Keratinocyte (primary cell): ENCODE measurements around the gene NLRC5. TPM values are rescaled to one million over a fixed set of nuclear protein-coding genes. Genes with fewer than 3 reads are reported as not detected.
A peak's percentile ranks its signal among the peaks of the same experiment; 100 is the strongest.
"Not testable (repeated sequence)": the region's sequence is repeated elsewhere in the genome, so short reads cannot be mapped to it uniquely, and the experiment has no call there.

Source experiments
- DNase-seq: peaks from one replicate; pipeline ENCODE4 v3.0.0-alpha.2; 2011; ENCODE audit warnings: low read depth, missing footprints, low spot score
- FAIRE-seq: peaks from 2 replicates; lab custom pipeline; 2011; peaks lifted over from hg19 to GRCh38; lab: Jason Lieb, UNC
- H2AFZ ChIP-seq: 2 replicates; pipeline ENCODE4 v1.6.0; 2012; ENCODE audit warnings: low read length, control low read depth, inconsistent platforms; ENCODE audit not compliant: control insufficient read depth
- H3K27ac ChIP-seq: 2 replicates; pipeline ENCODE4 v1.5.1; 2011; ENCODE audit warnings: low read length; ENCODE audit not compliant: control insufficient read depth, insufficient read depth
- H3K27me3 ChIP-seq: 3 replicates; pipeline ENCODE4 v1.6.0; 2011; ENCODE audit warnings: low read length; ENCODE audit not compliant: control insufficient read depth, insufficient read depth; ENCODE audit errors: extremely low read depth
- H3K36me3 ChIP-seq, 2 experiments: 2 replicates in 1 of 2; 3 replicates in 1 of 2; pipeline ENCODE4 v1.5.1; 2011; ENCODE audit warnings: low read length in 2 of 2, mild to moderate bottlenecking in 1 of 2; ENCODE audit not compliant: control insufficient read depth in 2 of 2, insufficient read depth in 2 of 2; ENCODE audit errors: extremely low read depth in 1 of 2
- H3K4me1 ChIP-seq: 3 replicates; pipeline ENCODE4 v1.5.1; 2011; ENCODE audit warnings: low read length; ENCODE audit not compliant: control insufficient read depth, insufficient read depth; ENCODE audit errors: extremely low read depth
- H3K4me2 ChIP-seq: 3 replicates; pipeline ENCODE4 v1.6.0; 2011; ENCODE audit warnings: low read depth, low read length; ENCODE audit not compliant: control insufficient read depth, insufficient read depth; ENCODE audit errors: extremely low read depth
- H3K4me3 ChIP-seq, 3 experiments: fragments of 200-600 bp in 1 of 3; sonication (generic) in 1 of 3; 2 replicates in 2 of 3; 3 replicates in 1 of 3; pipeline ENCODE4 v1.5.1; 2011 to 2016; ENCODE audit warnings: low read length in 3 of 3, mild to moderate bottlenecking in 3 of 3, control low read depth in 2 of 3, inconsistent platforms in 1 of 3, low read depth in 1 of 3, mixed read lengths in 1 of 3, mixed run types in 1 of 3, moderate library complexity in 1 of 3; ENCODE audit not compliant: control insufficient read depth in 2 of 3, insufficient read depth in 2 of 3; ENCODE audit errors: extremely low read depth in 1 of 3
- H3K79me2 ChIP-seq: 2 replicates; pipeline ENCODE4 v1.6.0; 2012; ENCODE audit warnings: low read length; ENCODE audit not compliant: control insufficient read depth, insufficient read depth
- H3K9ac ChIP-seq: 3 replicates; pipeline ENCODE4 v1.6.0; 2011; ENCODE audit warnings: low read length; ENCODE audit not compliant: control insufficient read depth, insufficient read depth; ENCODE audit errors: extremely low read depth
- H3K9me1 ChIP-seq: 3 replicates; pipeline ENCODE4 v1.6.0; 2011; ENCODE audit warnings: low read length; ENCODE audit not compliant: control insufficient read depth, insufficient read depth; ENCODE audit errors: extremely low read depth
- H3K9me3 ChIP-seq: 2 replicates; pipeline ENCODE4 v1.5.1; 2012; ENCODE audit warnings: low read depth, low read length; ENCODE audit not compliant: control insufficient read depth
- H4K20me1 ChIP-seq: 3 replicates; pipeline ENCODE4 v1.6.0; 2011; ENCODE audit warnings: low read length; ENCODE audit not compliant: control insufficient read depth, insufficient read depth; ENCODE audit errors: extremely low read depth
- CTCF ChIP-seq, 3 experiments: IDR thresholded peaks in 1 of 3; conservative IDR thresholded peaks in 1 of 3; optimal IDR thresholded peaks in 1 of 3; 2 replicates in 2 of 3; 3 replicates in 1 of 3; pipeline versions ENCODE3 to v1.5.1; 2011; ENCODE audit warnings: low read length in 3 of 3, mild to moderate bottlenecking in 3 of 3, moderate library complexity in 2 of 3, control low read depth in 1 of 3, inconsistent platforms in 1 of 3; ENCODE audit not compliant: insufficient read depth in 2 of 3; ENCODE audit errors: extremely low read depth in 1 of 3
- EZH2 ChIP-seq: IDR thresholded peaks from one replicate; pipeline ENCODE4 v1.6.1; 2012; ENCODE audit warnings: inconsistent platforms, mild to moderate bottlenecking, low read length, moderate library complexity
- dilution Hi-C: fragments of 300-500 bp; cut with MboI; formaldehyde crosslinking; loops from one replicate; pipeline ENCODE4 v1.7.0; 2020; ENCODE audit warnings: low sequenced_read_pairs; ENCODE audit not compliant: extremely low pct_ligation_motif_present
- polyA plus RNA-seq, 5 experiments: library from polyadenylated mRNA; depleted of rRNA in 3 of 5; stranded (reverse) in 3 of 5; stranded (forward) in 1 of 5; unstranded in 1 of 5; fragments of >200 nt; gene quantifications; 1 replicate in 1 of 5; 2 replicates in 3 of 5; 3 replicates in 1 of 5; pipeline versions ENCODE4 v1.2.1 to v1.2.3, GENCODE V29; 2011 to 2012; ENCODE audit warnings: missing spikeins in 2 of 5, low read depth in 1 of 5, low replicate concordance in 1 of 5

Gene NLRC5
- polyA plus RNA-seq, 1 donor (not counting 4 experiments of a cell fraction or from before 2014, with no cell fraction given), result 7.8 TPM

GRCh38 chr16:57003439-57004386, 14.4 kb downstream of the NLRC5 start:
- dilution Hi-C loops, result no loop called here

GRCh38 chr16:57004387-57005250, 15.3 kb downstream of the NLRC5 start:
- no peaks in the 10 kb centered on the region for H3K27me3 ChIP-seq
- H3K9ac ChIP-seq, result no peak overlapping the region
- H4K20me1 ChIP-seq, result no peaks in the 10 kb centered on the region
- dilution Hi-C loops, result no loop called here
- FAIRE-seq (peak; percentile 92), DNase-seq (no peak)
- no peak for TF ChIP-seq CTCF (optimal IDR thresholded peaks at IDR 0.05 in 1 of 3, IDR thresholded peaks at IDR 0.05 in 1 of 3, conservative IDR thresholded peaks at IDR 0.05 in 1 of 3; ENCODE audit: extremely low read depth in 1 of 3, insufficient read depth in 2 of 3, low read length in 3 of 3)
- TF ChIP-seq EZH2, result no peak
- H3K79me2 ChIP-seq, result no peaks in the 10 kb centered on the region
- peak overlapping the region; percentile 7 for H3K27ac ChIP-seq
- H3K4me1 ChIP-seq, result peaks cover 27% of the 10 kb centered on the region
- peaks cover 3% of the 10 kb centered on the region for H3K9me1 ChIP-seq
- H3K4me2 ChIP-seq, result no peak overlapping the region
- H3K4me3 ChIP-seq, result no peak overlapping the region
- no peak overlapping the region for H2AFZ ChIP-seq
- H3K9me3 ChIP-seq, result no peaks in the 10 kb centered on the region
- H3K36me3 ChIP-seq, result no peaks in the 10 kb centered on the region

More at GRCh38 chr16:57003439-57004386, 14.4 kb downstream of the NLRC5 start:
- Histone ChIP-seq H2AFZ (no peak overlapping the region), H3K79me2 (no peaks in the 10 kb centered on the region), H3K4me2 (no peak overlapping the region), H3K9me3 (no peaks in the 10 kb centered on the region), H3K9ac (no peak overlapping the region), H3K4me3 (no peak overlapping the region), H3K27ac (peak overlapping the region; percentile 7), H3K4me1 (peaks cover 35% of the 10 kb centered on the region), H3K36me3 (no peaks in the 10 kb centered on the region), H4K20me1 (no peaks in the 10 kb centered on the region), H3K9me1 (peaks cover 3% of the 10 kb centered on the region), H3K27me3 (no peaks in the 10 kb centered on the region)
- FAIRE-seq (no peak), DNase-seq (no peak)
- TF ChIP-seq EZH2 (no peak), CTCF (optimal IDR thresholded peaks at IDR 0.05 in 1 of 3, IDR thresholded peaks at IDR 0.05 in 1 of 3, conservative IDR thresholded peaks at IDR 0.05 in 1 of 3; ENCODE audit: extremely low read depth in 1 of 3, insufficient read depth in 2 of 3, low read length in 3 of 3) (no peak)

- DNase-seq, H3K27me3 ChIP-seq, H3K27ac ChIP-seq, H3K9me3 ChIP-seq, H3K79me2 ChIP-seq, H4K20me1 ChIP-seq, H3K9ac ChIP-seq, H2AFZ ChIP-seq, FAIRE-seq, H3K9me1 ChIP-seq, dilution Hi-C loops, H3K36me3 ChIP-seq, H3K4me2 ChIP-seq, H3K4me3 ChIP-seq: not testable (repeated sequence)
- H3K4me1 ChIP-seq, result peaks cover 17% of the 10 kb centered on the region
Measured at GRCh38 chr16:57005597-57005996, 16.2 kb downstream of the NLRC5 start.
